Stimulated activated CD4-positive, alpha-beta T cell treated with anti-CD3 and anti-CD28 coated beads, Interleukin-1b, Interleukin-23, amount 100 ng/mL, for 48 hours (primary cell): ENCODE results near the gene CAPZB.

ENCODE experiments used
- DNase-seq: peaks from one replicate; pipeline ENCODE4 v3.0.0-alpha.2; 2020

Gene CAPZB

GRCh38 chr1:19426294-19427086, 58.8 kb downstream of the CAPZB start:
- no peak for DNase-seq

- no peak for DNase-seq
Measured at GRCh38 chr1:19425646-19426239, 59.6 kb downstream of the CAPZB start.

- DNase-seq = no peak
Measured at GRCh38 chr1:19424651-19425570, 60.4 kb downstream of the CAPZB start.

- DNase-seq = no peak
Measured at GRCh38 chr1:19423130-19423529, 62.2 kb downstream of the CAPZB start.

- no peak for DNase-seq
Measured at GRCh38 chr1:19421365-19421764, 64.0 kb downstream of the CAPZB start.

GRCh38 chr1:19420606-19421005, 64.7 kb downstream of the CAPZB start:
- DNase-seq = no peak

GRCh38 chr1:19419691-19420090, 65.6 kb downstream of the CAPZB start:
- no peak for DNase-seq

GRCh38 chr1:19418503-19418971, 66.8 kb downstream of the CAPZB start:
- DNase-seq = no peak

GRCh38 chr1:19416921-19417470, 68.3 kb downstream of the CAPZB start:
- DNase-seq = no peak

- no peak for DNase-seq
Measured at GRCh38 chr1:19416145-19416544, 69.2 kb downstream of the CAPZB start.

- DNase-seq = no peak
Measured at GRCh38 chr1:19414515-19415121, 70.7 kb downstream of the CAPZB start.

- no peak for DNase-seq
Measured at GRCh38 chr1:19413999-19414398, 71.3 kb downstream of the CAPZB start.

GRCh38 chr1:19412654-19413053, 72.7 kb downstream of the CAPZB start:
- no peak for DNase-seq

- no peak for DNase-seq
Measured at GRCh38 chr1:19411612-19412011, 73.7 kb downstream of the CAPZB start.

GRCh38 chr1:19410393-19410792, 74.9 kb downstream of the CAPZB start:
- no peak for DNase-seq

GRCh38 chr1:19409477-19410341, 75.6 kb downstream of the CAPZB start:
- DNase-seq = no peak

- no peak for DNase-seq
Measured at GRCh38 chr1:19407494-19408096, 77.7 kb downstream of the CAPZB start.

GRCh38 chr1:19406680-19407079, 78.7 kb downstream of the CAPZB start:
- DNase-seq = no peak

- DNase-seq = no peak
Measured at GRCh38 chr1:19405761-19406487, 79.4 kb downstream of the CAPZB start.

GRCh38 chr1:19405195-19405760, 80.1 kb downstream of the CAPZB start:
- no peak for DNase-seq
